H9 (cell line): ENCODE results near the gene SIX1. TPM values are rescaled to one million over a fixed set of nuclear protein-coding genes. Genes with fewer than 3 reads are reported as not detected.

Experiments used
- DNase-seq: peaks from one replicate; pipeline ENCODE4 v3.0.0-alpha.2; 2017
- H2AFZ ChIP-seq: one replicate; pipeline ENCODE4 v1.6.1; 2013; ENCODE audit warnings: mild to moderate bottlenecking, low read length, control low read depth, moderate library complexity
- H2AK5ac ChIP-seq: 2 replicates; pipeline ENCODE4 v1.6.1; 2013; ENCODE audit warnings: low read length, control low read depth, mixed read lengths; ENCODE audit not compliant: insufficient read length
- H2BK120ac ChIP-seq: one replicate; pipeline ENCODE4 v1.6.1; 2013; ENCODE audit warnings: low read depth, mild to moderate bottlenecking, low read length, control low read depth, inconsistent platforms; ENCODE audit not compliant: poor library complexity, severe bottlenecking
- H2BK12ac ChIP-seq: 2 replicates; pipeline ENCODE4 v1.6.1; 2013; ENCODE audit warnings: low read length, control low read depth, mixed read lengths, low read depth; ENCODE audit not compliant: insufficient read length
- H2BK15ac ChIP-seq: 2 replicates; pipeline ENCODE4 v1.6.1; 2013; ENCODE audit warnings: low read depth, low read length, control low read depth
- H2BK20ac ChIP-seq: one replicate; pipeline ENCODE4 v1.6.1; 2013; ENCODE audit warnings: low read depth, mild to moderate bottlenecking, low read length, control low read depth, inconsistent platforms; ENCODE audit not compliant: poor library complexity, severe bottlenecking
- H2BK5ac ChIP-seq: 2 replicates; pipeline ENCODE4 v1.6.1; 2013; ENCODE audit warnings: low read length, control low read depth, mixed read lengths; ENCODE audit not compliant: insufficient read length
- H3K14ac ChIP-seq: 2 replicates; pipeline ENCODE4 v1.6.1; 2013; ENCODE audit warnings: low read length, control low read depth; ENCODE audit not compliant: insufficient read depth
- H3K18ac ChIP-seq: 2 replicates; pipeline ENCODE4 v1.6.1; 2013; ENCODE audit warnings: low read depth, mild to moderate bottlenecking, mixed read lengths, low read length, control low read depth; ENCODE audit not compliant: insufficient read length
- H3K23ac ChIP-seq: 2 replicates; pipeline ENCODE4 v1.6.1; 2013; ENCODE audit warnings: low read length, control low read depth, mixed read lengths, low read depth; ENCODE audit not compliant: insufficient read length
- H3K23me2 ChIP-seq: 2 replicates; pipeline ENCODE4 v1.6.1; 2013; ENCODE audit warnings: low read depth, mild to moderate bottlenecking, mixed read lengths, low read length, control low read depth; ENCODE audit not compliant: insufficient read length, poor library complexity, severe bottlenecking
- H3K27ac ChIP-seq: 2 replicates; pipeline ENCODE4 v1.5.1; 2013; ENCODE audit warnings: low read length, control low read depth, mixed read lengths, low read depth; ENCODE audit not compliant: insufficient read length
- H3K27me3 ChIP-seq: 2 replicates; pipeline ENCODE4 v1.6.1; 2013; ENCODE audit warnings: low read length, control low read depth, inconsistent platforms; ENCODE audit not compliant: insufficient read depth
- H3K4ac ChIP-seq: 2 replicates; pipeline ENCODE4 v1.6.1; 2013; ENCODE audit warnings: low read depth, mild to moderate bottlenecking, control low read depth, inconsistent platforms, low read length, moderate library complexity
- H3K4me1 ChIP-seq: 2 replicates; pipeline ENCODE4 v1.6.1; 2013; ENCODE audit warnings: low read length, control low read depth, inconsistent platforms; ENCODE audit not compliant: insufficient read depth
- H3K4me2 ChIP-seq: 2 replicates; pipeline ENCODE4 v1.6.1; 2013; ENCODE audit warnings: low read length, control low read depth, mixed read lengths; ENCODE audit not compliant: insufficient read length, insufficient read depth
- H3K56ac ChIP-seq: 2 replicates; pipeline ENCODE4 v1.6.1; 2013; ENCODE audit warnings: low read depth, mild to moderate bottlenecking, mixed read lengths, low read length, control low read depth; ENCODE audit not compliant: insufficient read length
- H3K79me1 ChIP-seq: 2 replicates; pipeline ENCODE4 v1.6.1; 2013; ENCODE audit warnings: low read depth, mild to moderate bottlenecking, moderate library complexity, low read length, control low read depth, inconsistent platforms; ENCODE audit not compliant: insufficient read depth, poor library complexity, severe bottlenecking
- H3K79me2 ChIP-seq: 2 replicates; pipeline ENCODE4 v1.6.1; 2013; ENCODE audit warnings: low read length, control low read depth, inconsistent platforms; ENCODE audit not compliant: insufficient read depth
- H3K9ac ChIP-seq: 2 replicates; pipeline ENCODE4 v1.6.1; 2013; ENCODE audit warnings: low read length, control low read depth, mixed read lengths; ENCODE audit not compliant: insufficient read length; ENCODE audit errors: extremely low read depth
- H3K9me3 ChIP-seq: one replicate; pipeline ENCODE4 v1.6.1; 2013; ENCODE audit warnings: low read depth, low read length, inconsistent platforms; ENCODE audit not compliant: control insufficient read depth
- H3T11ph ChIP-seq: one replicate; pipeline ENCODE4 v1.6.1; 2013; ENCODE audit warnings: mild to moderate bottlenecking, low read length, control low read depth, inconsistent platforms
- H4K20me1 ChIP-seq: one replicate; pipeline ENCODE4 v1.6.1; 2013; ENCODE audit not compliant: control insufficient read depth, insufficient read length, insufficient read depth
- H4K5ac ChIP-seq: 2 replicates; pipeline ENCODE4 v1.6.1; 2013; ENCODE audit warnings: low read depth, mild to moderate bottlenecking, mixed read lengths, low read length, control low read depth; ENCODE audit not compliant: insufficient read length
- H4K8ac ChIP-seq: replicated peaks from 2 replicates; pipeline ENCODE4 v1.6.1; 2013; ENCODE audit warnings: low read length, control low read depth, mixed read lengths, low read depth; ENCODE audit not compliant: insufficient read length
- H4K91ac ChIP-seq: 2 replicates; pipeline ENCODE4 v1.6.1; 2013; ENCODE audit warnings: low read depth, mild to moderate bottlenecking, moderate library complexity, mixed read lengths, low read length, control low read depth; ENCODE audit not compliant: insufficient read length
- H3K27ac Mint-ChIP-seq, 3 experiments: 2 replicates in 2 of 3; 3 replicates in 1 of 3; pipeline ENCODE4 v1.8.0; 2020 to 2021; ENCODE audit warnings: mixed read lengths in 3 of 3, mild to moderate bottlenecking in 1 of 3, moderate library complexity in 1 of 3
- H3K27me3 Mint-ChIP-seq: 2 replicates; pipeline ENCODE4 v1.8.0; 2021; ENCODE audit warnings: low read depth, mild to moderate bottlenecking, moderate library complexity, mixed read lengths
- H3K36me3 Mint-ChIP-seq, 3 experiments: 2 replicates in 2 of 3; 3 replicates in 1 of 3; pipeline ENCODE4 v1.8.0; 2020 to 2021; ENCODE audit warnings: low read depth in 3 of 3, mixed read lengths in 3 of 3; ENCODE audit not compliant: insufficient read depth in 1 of 3
- H3K4me1 Mint-ChIP-seq, 2 experiments: 2 replicates each; pipeline ENCODE4 v1.8.0; 2020; ENCODE audit warnings: mixed read lengths in 2 of 2
- H3K4me3 Mint-ChIP-seq, 2 experiments: 2 replicates in 1 of 2; 3 replicates in 1 of 2; pipeline ENCODE4 v1.8.0; 2020 to 2021; ENCODE audit warnings: mild to moderate bottlenecking in 2 of 2, mixed read lengths in 2 of 2, moderate library complexity in 1 of 2
- H3K9me3 Mint-ChIP-seq, 2 experiments: 2 replicates in 1 of 2; 3 replicates in 1 of 2; pipeline ENCODE4 v1.8.0; 2020; ENCODE audit warnings: mild to moderate bottlenecking in 2 of 2, mixed read lengths in 2 of 2, moderate library complexity in 1 of 2
- WGBS: extraction: QIAGEN DNeasy Blood & Tissue Kit; methylation state at CpG from one replicate; pipeline ENCODE4 v1.1.7; 2013; ENCODE audit warnings: missing lambda C conversion rate, low lambda C conversion rate, mixed read lengths; ENCODE audit not compliant: insufficient read length; ENCODE audit errors: extremely low coverage; 5-methylcytosine and 5-hydroxymethylcytosine counted together
- total RNA-seq: library from RNA; stranded (reverse); gene quantifications from 2 replicates; pipeline ENCODE4 v1.2.1, GENCODE V29; 2021
- TF ChIP-seq, protein P1 (sequence below): fragments of 200-600 bp; sonication (generic); conservative IDR thresholded peaks from 3 replicates; pipeline ENCODE4 v1.8.0; 2021; ENCODE audit warnings: antibody characterized with exemption, mild to moderate bottlenecking

Gene SIX1
- total RNA-seq, 1 experiment from 2014 or later, result 0.17 TPM

DNA sequence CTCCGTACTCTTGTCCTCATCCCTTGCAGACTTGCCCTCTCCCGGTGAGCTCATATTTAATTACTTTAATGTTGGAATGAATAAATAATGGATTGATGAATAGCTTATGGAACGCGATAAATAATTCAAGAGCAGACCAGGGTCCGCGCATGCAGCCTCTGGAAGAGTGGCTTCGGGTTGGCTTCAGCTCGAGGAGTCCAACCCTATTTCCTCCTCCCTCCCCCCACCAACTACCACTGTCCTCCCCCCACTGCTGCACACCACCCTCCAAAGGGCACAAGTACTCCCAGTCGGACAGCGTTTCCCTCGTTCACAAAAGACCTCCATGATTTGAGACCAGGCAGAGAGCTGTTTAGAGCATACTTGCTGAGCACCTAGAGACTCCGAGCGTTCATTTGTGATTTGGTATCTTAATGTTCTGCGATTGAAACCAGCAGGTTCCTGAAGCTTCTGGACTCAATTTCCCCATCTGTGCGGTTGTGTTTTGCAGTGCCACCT lies 647 bp upstream of the SIX1 start:
- Histone ChIP-seq H2BK20ac (no peak overlapping the region), H3K9me3 (no peaks in the 10 kb centered on the region), H3T11ph (no peak overlapping the region), H3K79me1 (no peaks in the 10 kb centered on the region), H3K23me2 (peaks cover 17% of the 10 kb centered on the region), H2AK5ac (no peak overlapping the region), H3K27me3 (peaks cover 80% of the 10 kb centered on the region), H3K27ac (no peak overlapping the region), H4K5ac (no peak overlapping the region), H2BK5ac (no peak overlapping the region), H3K9ac (no peak overlapping the region), H2AFZ (no peak overlapping the region), H2BK12ac (no peak overlapping the region), H3K4me2 (peak overlapping the region; percentile 69), H2BK120ac (no peak overlapping the region), H3K56ac (no peak overlapping the region), H4K91ac (no peak overlapping the region), H3K23ac (no peak overlapping the region), H3K79me2 (no peaks in the 10 kb centered on the region), H3K4ac (no peak overlapping the region), H4K20me1 (peaks cover 2% of the 10 kb centered on the region), H3K14ac (no peak overlapping the region), H4K8ac (no peak overlapping the region), H2BK15ac (no peak overlapping the region), H3K18ac (no peak overlapping the region), H3K4me1 (no peaks in the 10 kb centered on the region)
- H3K9me3 Mint-ChIP-seq, result no peaks in the 10 kb centered on the region; a peak in 3 of 5 replicates
- no peaks in the 10 kb centered on the region for H3K36me3 Mint-ChIP-seq
- H3K27ac Mint-ChIP-seq, result no peak overlapping the region
- H3K4me3 Mint-ChIP-seq, result peak overlapping the region; percentile 51 to 86
- peaks cover 100% of the 10 kb centered on the region for H3K27me3 Mint-ChIP-seq
- peak; percentile 61 for DNase-seq
- TF ChIP-seq, protein P1, sequence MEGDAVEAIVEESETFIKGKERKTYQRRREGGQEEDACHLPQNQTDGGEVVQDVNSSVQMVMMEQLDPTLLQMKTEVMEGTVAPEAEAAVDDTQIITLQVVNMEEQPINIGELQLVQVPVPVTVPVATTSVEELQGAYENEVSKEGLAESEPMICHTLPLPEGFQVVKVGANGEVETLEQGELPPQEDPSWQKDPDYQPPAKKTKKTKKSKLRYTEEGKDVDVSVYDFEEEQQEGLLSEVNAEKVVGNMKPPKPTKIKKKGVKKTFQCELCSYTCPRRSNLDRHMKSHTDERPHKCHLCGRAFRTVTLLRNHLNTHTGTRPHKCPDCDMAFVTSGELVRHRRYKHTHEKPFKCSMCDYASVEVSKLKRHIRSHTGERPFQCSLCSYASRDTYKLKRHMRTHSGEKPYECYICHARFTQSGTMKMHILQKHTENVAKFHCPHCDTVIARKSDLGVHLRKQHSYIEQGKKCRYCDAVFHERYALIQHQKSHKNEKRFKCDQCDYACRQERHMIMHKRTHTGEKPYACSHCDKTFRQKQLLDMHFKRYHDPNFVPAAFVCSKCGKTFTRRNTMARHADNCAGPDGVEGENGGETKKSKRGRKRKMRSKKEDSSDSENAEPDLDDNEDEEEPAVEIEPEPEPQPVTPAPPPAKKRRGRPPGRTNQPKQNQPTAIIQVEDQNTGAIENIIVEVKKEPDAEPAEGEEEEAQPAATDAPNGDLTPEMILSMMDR, result no peak
- H3K4me1 Mint-ChIP-seq, result peaks cover 40 to 76% of the 10 kb centered on the region in 2 experiments
- WGBS, result no CpG with 5 or more reads among the region's 15 CpGs
